ENCODE results near the gene CERS6. TPM values are rescaled to one million over a fixed set of nuclear protein-coding genes. Genes with fewer than 3 reads are reported as not detected.
"Not testable (repeated sequence)": the region's sequence is repeated elsewhere in the genome, so short reads cannot be mapped to it uniquely, and the experiment has no call there.

The CERS6 gene
- total RNA-seq, 1 experiment from 2014 or later: 12.4 TPM

GRCh38 chr2:168639441-168639898 lies 183.4 kb downstream of the CERS6 start:
- no peak overlapping the region for H3K4me3 ChIP-seq
- no peaks in the 10 kb centered on the region for H3K27me3 ChIP-seq
- H3K36me3 ChIP-seq: no peaks in the 10 kb centered on the region
- no peaks in the 10 kb centered on the region for H3K9me3 ChIP-seq
- no peak for DNase-seq

GRCh38 chr2:168640039-168640438 lies 184.0 kb downstream of the CERS6 start:
- H3K9me3 ChIP-seq: no peaks in the 10 kb centered on the region
- no peak overlapping the region for H3K4me3 ChIP-seq
- H3K36me3 ChIP-seq: no peaks in the 10 kb centered on the region
- no peak for DNase-seq
- no peaks in the 10 kb centered on the region for H3K27me3 ChIP-seq

DNA sequence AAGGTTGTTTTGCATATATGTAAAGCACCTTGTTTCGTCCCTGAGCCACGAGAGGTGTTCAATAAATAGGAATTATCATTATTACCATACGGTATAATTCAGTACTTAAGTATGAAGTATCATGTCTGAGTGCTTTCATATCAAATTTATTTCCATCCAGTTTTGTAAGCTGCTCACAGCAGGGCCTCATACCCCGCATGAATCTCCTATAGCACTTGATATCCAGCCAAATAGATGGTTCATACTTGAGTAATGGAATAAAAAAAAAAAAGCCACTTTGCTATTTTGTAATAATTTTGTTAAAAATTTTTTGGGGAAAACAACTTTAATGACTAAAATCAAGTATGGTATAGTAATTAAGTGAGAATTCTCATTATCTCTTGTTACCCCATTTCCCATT lies 185.6 kb downstream of the CERS6 start:
- Histone ChIP-seq H3K27me3 (no peaks in the 10 kb centered on the region), H3K9me3 (peaks cover 4% of the 10 kb centered on the region; the same call in 1 of the 2 replicates), H3K4me3 (no peak overlapping the region), H3K36me3 (no peaks in the 10 kb centered on the region)
- no peak for DNase-seq

- DNase-seq: no peak
- H3K9me3 ChIP-seq: peaks cover 4% of the 10 kb centered on the region; the same call in 1 of the 2 replicates
- H3K4me3 ChIP-seq: no peak overlapping the region
Measured at GRCh38 chr2:168642873-168643272, 186.8 kb downstream of the CERS6 start.

GRCh38 chr2:168643979-168644378 lies 187.9 kb downstream of the CERS6 start:
- no peak overlapping the region for H3K4me3 ChIP-seq
- H3K27me3 ChIP-seq: no peaks in the 10 kb centered on the region
- no peak for DNase-seq
- no peaks in the 10 kb centered on the region for H3K36me3 ChIP-seq
- peaks cover 4% of the 10 kb centered on the region; the same call in 1 of the 2 replicates for H3K9me3 ChIP-seq

More at GRCh38 chr2:168642873-168643272, 186.8 kb downstream of the CERS6 start:
- H3K27me3 ChIP-seq: no peaks in the 10 kb centered on the region
- H3K36me3 ChIP-seq: no peaks in the 10 kb centered on the region

DNA sequence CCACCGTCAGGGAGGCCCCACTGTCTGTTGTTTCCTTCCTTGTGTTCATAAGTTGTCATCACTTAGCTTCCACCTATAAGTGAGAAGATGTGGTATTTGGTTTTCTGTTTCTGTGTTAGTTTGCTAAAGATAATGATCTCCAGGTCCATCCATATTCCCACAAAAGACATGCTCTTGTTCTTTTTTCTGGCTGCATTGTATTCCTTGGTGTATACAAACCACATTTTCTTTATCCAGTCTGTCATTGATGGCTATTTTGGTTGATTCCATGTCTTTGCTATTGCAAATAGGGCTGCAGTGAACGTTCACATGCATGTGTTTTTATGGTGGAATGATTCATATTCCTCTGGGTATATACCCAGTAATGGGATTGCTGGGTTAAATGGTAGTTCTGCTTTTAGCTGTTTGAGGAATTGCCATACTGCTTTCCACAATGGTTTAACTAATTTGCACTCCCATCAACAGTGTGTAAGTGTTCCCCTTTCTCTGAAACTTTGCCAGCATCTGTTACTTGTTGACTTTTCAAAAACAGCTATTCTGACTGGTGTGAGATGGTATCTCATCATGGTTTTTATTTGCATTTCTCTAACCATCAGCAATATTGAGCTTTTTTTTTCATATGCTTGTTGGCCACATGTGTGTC lies 189.7 kb downstream of the CERS6 start:
- no peaks in the 10 kb centered on the region for H3K36me3 ChIP-seq
- DNase-seq: no peak
- H3K9me3 ChIP-seq: peaks cover 4% of the 10 kb centered on the region; the same call in 1 of the 2 replicates
- H3K27me3 ChIP-seq: no peaks in the 10 kb centered on the region
- H3K4me3 ChIP-seq: no peak overlapping the region

DNA sequence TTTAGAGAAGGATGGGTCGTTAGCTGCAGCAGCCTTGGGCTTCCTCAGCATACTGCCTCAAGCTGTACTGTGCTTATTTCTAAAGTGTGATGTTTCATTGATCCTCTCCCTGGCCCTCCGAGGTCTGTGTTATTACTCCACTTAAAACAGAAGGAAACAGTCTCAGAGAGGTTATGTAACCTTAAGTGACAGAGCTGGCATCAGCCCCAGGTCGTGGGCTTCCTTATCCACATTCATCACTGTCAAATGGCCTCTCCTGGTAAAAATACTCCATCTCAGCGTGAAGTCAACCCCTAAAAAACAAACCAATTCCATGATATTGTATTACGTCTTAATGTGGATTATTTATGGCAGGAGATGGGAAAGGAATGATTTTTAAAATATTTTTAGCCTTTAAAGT lies 193.0 kb downstream of the CERS6 start:
- no peaks in the 10 kb centered on the region for H3K36me3 ChIP-seq
- H3K4me3 ChIP-seq: no peak overlapping the region
- no peak for DNase-seq
- H3K27me3 ChIP-seq: no peaks in the 10 kb centered on the region
- H3K9me3 ChIP-seq: peaks cover 4% of the 10 kb centered on the region; the same call in 1 of the 2 replicates

DNA sequence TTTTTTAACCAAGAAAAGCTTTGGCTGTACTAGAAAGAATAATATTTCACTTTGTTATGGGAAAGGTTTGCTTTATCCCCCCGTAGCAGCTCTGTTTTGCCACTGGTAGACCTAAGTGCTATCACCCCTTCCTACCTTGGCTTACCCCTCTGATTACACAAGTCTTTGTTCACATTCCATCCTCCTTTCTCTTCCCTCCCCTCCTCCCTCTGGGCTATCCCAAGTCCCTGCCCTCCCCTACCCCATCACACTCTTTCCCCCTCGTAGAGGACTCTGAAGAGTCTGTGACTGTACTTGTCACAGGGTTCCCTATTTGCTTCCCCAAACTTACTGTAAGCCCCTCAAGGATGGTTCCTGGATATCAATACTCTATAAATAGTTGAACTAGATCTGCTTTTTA lies 193.5 kb downstream of the CERS6 start:
- Histone ChIP-seq H3K36me3 (no peaks in the 10 kb centered on the region), H3K9me3 (peaks cover 4% of the 10 kb centered on the region; the same call in 1 of the 2 replicates)

DNA sequence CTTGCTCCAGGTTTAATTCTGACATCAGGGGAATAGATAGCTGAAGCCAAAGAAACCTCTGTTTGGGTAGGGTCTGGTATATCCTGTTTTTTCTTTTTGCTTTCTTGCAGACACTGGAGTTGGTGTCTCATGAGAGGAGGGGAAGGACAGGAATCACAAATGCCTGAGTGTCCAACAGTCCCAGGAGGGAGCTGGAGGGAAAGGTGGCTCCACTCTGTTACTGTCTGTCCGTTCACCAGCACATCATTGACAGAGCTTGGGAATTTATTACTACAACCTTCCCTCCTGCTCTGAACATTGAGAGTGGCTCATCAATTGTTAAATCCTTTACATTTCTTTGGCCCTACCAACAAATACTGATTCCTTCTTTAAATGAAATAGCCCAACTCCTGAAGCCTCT lies 194.1 kb downstream of the CERS6 start:
- Histone ChIP-seq H3K4me3 (no peak overlapping the region), H3K36me3 (no peaks in the 10 kb centered on the region; the same call in 1 of the 2 replicates), H3K27me3 (no peaks in the 10 kb centered on the region), H3K9me3 (peaks cover 4% of the 10 kb centered on the region; the same call in 1 of the 2 replicates)
- no peak for DNase-seq

More for the DNA sequence above, 193.5 kb downstream of the CERS6 start:
- Histone ChIP-seq H3K27me3 (no peaks in the 10 kb centered on the region), H3K4me3 (no peak overlapping the region)
- DNase-seq: no peak

DNA sequence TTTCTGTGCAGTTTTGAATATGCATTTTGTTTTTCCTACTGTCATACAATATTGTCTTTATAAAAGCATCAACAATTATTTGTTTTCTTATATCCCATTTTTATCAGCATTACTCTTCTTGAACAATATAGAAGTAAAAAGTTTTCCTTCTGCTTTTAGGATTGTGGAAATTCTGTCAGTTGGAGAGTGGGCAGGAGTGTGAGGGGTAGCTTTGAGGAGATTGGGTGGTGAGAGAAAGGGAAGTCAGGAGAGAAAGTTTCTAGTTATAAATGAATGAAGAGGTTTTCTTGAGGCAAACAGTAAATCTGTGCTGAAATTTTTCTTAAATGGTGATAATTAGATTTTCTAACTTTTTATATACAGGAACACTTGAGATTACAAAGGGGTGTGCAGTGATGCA lies 194.7 kb downstream of the CERS6 start:
- DNase-seq: no peak
- Histone ChIP-seq H3K27me3 (no peaks in the 10 kb centered on the region), H3K9me3 (peaks cover 1% of the 10 kb centered on the region; the same call in 1 of the 2 replicates), H3K36me3 (no peaks in the 10 kb centered on the region; the same call in 1 of the 2 replicates), H3K4me3 (no peak overlapping the region)

- no peaks in the 10 kb centered on the region; the same call in 1 of the 2 replicates for H3K36me3 ChIP-seq
- DNase-seq: no peak
- no peaks in the 10 kb centered on the region for H3K27me3 ChIP-seq
- no peak overlapping the region for H3K4me3 ChIP-seq
- H3K9me3 ChIP-seq: no peaks in the 10 kb centered on the region
Measured at GRCh38 chr2:168652997-168653921, 197.2 kb downstream of the CERS6 start.

DNA sequence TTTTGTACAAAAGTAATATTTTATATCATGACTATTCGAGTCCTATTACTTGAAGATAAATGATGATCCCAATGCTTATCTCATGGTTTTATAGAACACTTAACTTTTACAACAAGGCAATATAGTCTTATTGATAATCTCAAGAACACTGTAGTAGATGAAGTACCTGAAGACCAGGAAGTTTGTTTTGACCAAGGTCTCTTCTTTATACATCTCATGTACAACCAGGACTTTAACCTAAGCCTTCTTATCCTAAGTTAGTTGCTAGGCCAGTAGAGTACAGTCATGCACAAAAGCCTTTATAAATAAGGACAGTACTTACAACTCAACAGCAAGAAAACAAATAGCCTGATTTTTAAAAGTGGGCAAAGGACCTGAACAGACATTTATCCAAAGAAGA lies 198.6 kb downstream of the CERS6 start:
- Histone ChIP-seq H3K4me3 (no peak overlapping the region), H3K27me3 (no peaks in the 10 kb centered on the region), H3K9me3 (no peaks in the 10 kb centered on the region), H3K36me3 (no peaks in the 10 kb centered on the region; the same call in 1 of the 2 replicates)
- DNase-seq: no peak

GRCh38 chr2:168655207-168655606 lies 199.1 kb downstream of the CERS6 start:
- Histone ChIP-seq H3K27me3 (no peaks in the 10 kb centered on the region), H3K4me3 (no peak overlapping the region), H3K9me3 (no peaks in the 10 kb centered on the region), H3K36me3 (no peaks in the 10 kb centered on the region; the same call in 1 of the 2 replicates)
- no peak for DNase-seq

- H3K4me3 ChIP-seq, H3K27me3 ChIP-seq, DNase-seq, H3K9me3 ChIP-seq, H3K36me3 ChIP-seq: not testable (repeated sequence)
Measured at GRCh38 chr2:168657378-168657777, 201.3 kb downstream of the CERS6 start.

GRCh38 chr2:168658706-168659105 lies 202.6 kb downstream of the CERS6 start:
- Histone ChIP-seq H3K27me3 (no peaks in the 10 kb centered on the region), H3K9me3 (no peaks in the 10 kb centered on the region), H3K36me3 (no peaks in the 10 kb centered on the region; the same call in 1 of the 2 replicates), H3K4me3 (no peak overlapping the region)
- DNase-seq: no peak

- Histone ChIP-seq H3K9me3 (no peaks in the 10 kb centered on the region), H3K4me3 (no peak overlapping the region), H3K36me3 (no peaks in the 10 kb centered on the region; the same call in 1 of the 2 replicates), H3K27me3 (no peaks in the 10 kb centered on the region)
- no peak for DNase-seq
Measured at GRCh38 chr2:168660870-168661862, 205.1 kb downstream of the CERS6 start.

Data from MG63 (cell line).